Stomach smooth muscle (tissue), 2 donors: ENCODE measurements around the gene MMP28.
"Not testable (repeated sequence)": the region's sequence is repeated elsewhere in the genome, so short reads cannot be mapped to it uniquely, and the experiment has no call there.

Source experiments
- H3K27ac ChIP-seq: one replicate; pipeline ENCODE4 v1.7.0; 2013; ENCODE audit warnings: mild to moderate bottlenecking, low read length, inconsistent platforms
- H3K27me3 ChIP-seq, 2 donors: one replicate each; pipeline ENCODE4 v1.7.0; 2013; ENCODE audit warnings: low read length in 2 of 2; ENCODE audit not compliant: insufficient read depth in 2 of 2, control insufficient read depth in 1 of 2
- H3K36me3 ChIP-seq, 2 donors: one replicate each; pipeline ENCODE4 v1.7.0; 2013; ENCODE audit warnings: low read length in 2 of 2; ENCODE audit not compliant: control insufficient read depth in 2 of 2, insufficient read depth in 2 of 2
- H3K4me1 ChIP-seq: one replicate; pipeline ENCODE4 v1.7.0; 2013; ENCODE audit warnings: low read length; ENCODE audit not compliant: control insufficient read depth, insufficient read depth
- H3K4me3 ChIP-seq, 2 donors: one replicate each; pipeline ENCODE4 v1.7.0; 2013; ENCODE audit warnings: low read length in 2 of 2
- H3K9ac ChIP-seq, 2 donors: one replicate each; pipeline ENCODE4 v1.7.0; 2013; ENCODE audit warnings: low read length in 2 of 2, mild to moderate bottlenecking in 1 of 2
- H3K9me3 ChIP-seq, 2 donors: one replicate each; pipeline ENCODE4 v1.7.0; 2013; ENCODE audit warnings: low read length in 2 of 2; ENCODE audit not compliant: control insufficient read depth in 2 of 2
- donor health status: healthy.
- donor health status: Pancreatic carcinoma.

Gene MMP28

DNA sequence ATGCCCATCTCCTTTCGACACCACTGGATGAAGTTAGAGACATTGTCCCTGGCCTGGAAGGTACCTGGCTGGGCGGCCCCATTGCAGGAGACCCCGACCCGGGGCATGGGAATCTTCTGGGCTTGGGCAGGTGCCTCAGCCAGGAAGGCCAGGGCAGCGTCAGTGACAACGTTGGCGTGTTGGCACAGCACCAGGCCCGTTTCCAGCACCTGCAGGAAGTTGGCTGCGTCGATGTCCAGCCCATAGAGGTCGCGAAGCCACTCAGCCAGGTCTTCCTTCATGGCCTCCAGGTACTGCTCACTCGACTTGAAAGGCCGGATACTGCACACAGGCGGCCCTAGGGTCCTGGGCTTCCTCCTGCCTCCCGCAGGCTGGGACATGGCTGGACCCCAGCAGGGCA lies 43.0 kb downstream of the MMP28 start:
- Histone ChIP-seq H3K4me1 (peaks cover 15% of the 10 kb centered on the region), H3K36me3 (no peaks in the 10 kb centered on the region), H3K4me3 (peak overlapping the region in 1 of 2 donors; percentile 29), H3K9me3 (no peaks in the 10 kb centered on the region), H3K9ac (no peak overlapping the region), H3K27me3 (peaks cover 34 to 35% of the 10 kb centered on the region in 2 donors), H3K27ac (no peak overlapping the region)

DNA sequence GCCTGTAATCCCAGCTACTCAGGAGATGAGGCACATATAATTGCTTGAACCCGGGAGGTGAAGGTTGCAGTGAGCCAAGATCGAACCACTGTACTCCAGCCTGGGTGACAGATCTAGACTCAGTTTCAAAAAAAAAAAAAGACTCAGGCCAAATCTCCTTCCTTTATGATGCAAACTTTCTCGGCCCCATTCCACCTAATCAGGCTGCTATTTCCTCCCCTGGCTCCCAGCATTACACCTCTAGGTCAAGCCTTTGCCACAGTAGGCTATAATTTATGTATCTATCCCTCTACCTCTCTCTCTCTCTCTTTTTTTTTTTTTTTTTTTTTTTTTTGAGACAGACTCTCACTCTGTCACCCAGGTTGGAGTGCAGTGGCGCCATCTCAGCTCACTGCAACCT lies 43.9 kb downstream of the MMP28 start:
- not testable (repeated sequence) for H3K9ac ChIP-seq, H3K9me3 ChIP-seq
- H3K27me3 ChIP-seq = peaks cover 34 to 35% of the 10 kb centered on the region in 2 donors

DNA sequence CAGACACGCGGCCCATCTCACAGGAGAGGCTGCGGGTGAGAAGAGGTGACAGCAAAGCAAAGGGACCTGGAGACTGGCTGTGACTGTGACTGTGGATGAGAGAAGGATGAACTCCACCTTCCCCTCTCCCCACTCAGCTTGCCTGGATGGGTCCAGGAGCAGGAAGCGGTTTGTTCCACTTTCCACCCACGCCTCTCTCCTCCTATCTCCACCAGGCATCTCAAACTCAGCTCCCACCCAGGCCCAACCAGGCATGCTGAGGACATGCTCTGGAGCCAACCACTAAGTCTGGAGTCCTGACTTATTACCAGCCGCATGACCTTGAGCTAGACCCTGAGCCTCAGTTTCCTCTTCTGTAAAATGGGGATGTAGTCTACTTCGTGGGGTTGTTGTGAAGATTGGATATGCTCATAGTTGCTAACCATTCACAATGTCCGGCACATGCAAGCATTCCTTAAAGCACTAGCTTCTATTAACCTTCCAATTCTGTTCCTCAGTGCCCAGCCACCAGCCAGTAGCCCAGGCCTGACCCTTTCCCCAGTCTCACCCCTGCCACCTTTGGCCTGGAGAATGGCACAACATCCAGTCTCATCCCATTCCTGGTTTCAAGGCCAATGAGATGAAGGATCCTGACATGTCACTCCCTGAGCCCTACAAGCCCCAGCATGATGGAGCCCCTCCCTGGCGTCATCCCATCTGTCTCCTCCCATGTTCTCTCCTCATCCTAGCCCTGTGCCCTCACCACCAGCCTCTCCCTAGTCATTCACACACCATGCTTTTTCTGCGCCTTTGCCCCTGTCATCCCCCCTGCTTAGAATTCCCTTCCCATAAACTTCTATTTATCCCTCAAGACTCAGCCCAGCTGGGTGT lies 44.7 kb downstream of the MMP28 start:
- Histone ChIP-seq H3K4me1 (peaks cover 15% of the 10 kb centered on the region), H3K36me3 (no peaks in the 10 kb centered on the region), H3K4me3 (no peak overlapping the region), H3K9ac (no peak overlapping the region), H3K9me3 (no peaks in the 10 kb centered on the region), H3K27me3 (peaks cover 39 to 42% of the 10 kb centered on the region in 2 donors), H3K27ac (no peak overlapping the region)

More for the DNA sequence above, 43.9 kb downstream of the MMP28 start:
- not testable (repeated sequence) for H3K4me3 ChIP-seq, H3K36me3 ChIP-seq, H3K27ac ChIP-seq
- H3K4me1 ChIP-seq = peaks cover 15% of the 10 kb centered on the region

DNA sequence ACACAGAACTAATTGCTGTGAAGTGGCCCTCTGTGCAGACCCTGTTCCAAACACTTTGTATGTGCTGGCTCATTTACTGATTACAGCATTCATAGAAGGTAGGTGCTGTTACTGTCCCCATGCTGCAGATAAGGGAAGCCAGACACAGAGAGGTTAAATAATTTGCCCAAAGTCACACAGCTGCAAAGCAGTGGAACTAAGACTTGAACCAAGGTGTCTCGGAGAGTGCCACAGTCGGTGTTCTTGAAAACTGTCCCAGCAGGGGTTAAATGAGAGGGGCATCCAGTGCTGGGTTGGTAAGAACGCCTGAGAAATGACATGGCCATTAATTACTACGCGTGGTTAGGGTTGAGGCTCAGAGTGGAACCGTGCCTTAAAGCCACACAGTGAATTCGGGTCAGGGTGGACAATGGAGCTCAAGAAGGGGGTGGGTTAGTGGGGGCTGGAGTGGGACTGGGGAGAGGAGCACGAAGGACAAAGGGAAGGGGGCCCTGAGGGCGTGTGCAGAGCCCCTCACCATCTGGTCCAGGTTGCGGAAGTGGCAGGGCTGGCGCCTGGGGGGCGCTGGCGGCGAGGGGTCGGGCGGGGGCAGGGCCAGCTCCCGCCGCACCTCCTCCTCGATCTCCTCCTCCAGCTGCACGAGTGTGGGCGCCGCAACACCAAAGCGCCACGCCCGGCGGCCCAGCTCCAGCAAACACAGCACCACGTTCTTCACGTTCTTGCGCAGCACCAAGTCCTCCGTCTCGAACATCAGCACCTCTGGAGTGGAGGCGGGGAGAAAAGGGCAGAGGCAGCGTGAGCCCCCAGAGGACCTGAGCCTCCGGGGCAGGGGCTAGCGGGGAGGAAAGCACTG lies 45.7 kb downstream of the MMP28 start:
- H3K27me3 ChIP-seq = peaks cover 39 to 42% of the 10 kb centered on the region in 2 donors
- no peaks in the 10 kb centered on the region for H3K9me3 ChIP-seq
- H3K27ac ChIP-seq = no peak overlapping the region
- H3K4me1 ChIP-seq = peaks cover 15% of the 10 kb centered on the region
- no peaks in the 10 kb centered on the region for H3K36me3 ChIP-seq
- H3K9ac ChIP-seq = no peak overlapping the region
- no peak overlapping the region for H3K4me3 ChIP-seq

DNA sequence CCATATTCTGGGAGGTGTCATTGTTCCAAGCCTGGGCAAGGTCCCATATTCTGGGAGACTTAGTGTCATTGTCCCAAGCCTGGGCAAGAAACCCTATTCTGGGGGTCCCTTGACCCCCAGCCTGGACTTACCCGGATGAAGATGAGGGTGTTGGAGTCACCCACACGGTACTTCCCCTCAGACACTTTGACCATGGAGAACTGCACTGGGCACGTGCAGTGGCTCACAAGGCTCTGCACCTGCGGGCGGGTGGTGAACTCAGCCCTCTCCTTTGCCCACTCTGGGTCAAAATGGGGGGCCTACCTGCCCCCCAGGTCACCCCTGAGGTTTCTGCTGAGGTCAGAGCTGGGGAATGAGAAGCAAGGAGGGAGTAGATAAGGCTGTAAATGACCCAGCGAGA lies 46.5 kb downstream of the MMP28 start:
- no peaks in the 10 kb centered on the region for H3K9me3 ChIP-seq
- no peaks in the 10 kb centered on the region for H3K36me3 ChIP-seq
- no peak overlapping the region for H3K27ac ChIP-seq
- peaks cover 42 to 46% of the 10 kb centered on the region in 2 donors for H3K27me3 ChIP-seq
- peaks cover 15% of the 10 kb centered on the region for H3K4me1 ChIP-seq
- no peak overlapping the region for H3K4me3 ChIP-seq
- no peak overlapping the region for H3K9ac ChIP-seq

DNA sequence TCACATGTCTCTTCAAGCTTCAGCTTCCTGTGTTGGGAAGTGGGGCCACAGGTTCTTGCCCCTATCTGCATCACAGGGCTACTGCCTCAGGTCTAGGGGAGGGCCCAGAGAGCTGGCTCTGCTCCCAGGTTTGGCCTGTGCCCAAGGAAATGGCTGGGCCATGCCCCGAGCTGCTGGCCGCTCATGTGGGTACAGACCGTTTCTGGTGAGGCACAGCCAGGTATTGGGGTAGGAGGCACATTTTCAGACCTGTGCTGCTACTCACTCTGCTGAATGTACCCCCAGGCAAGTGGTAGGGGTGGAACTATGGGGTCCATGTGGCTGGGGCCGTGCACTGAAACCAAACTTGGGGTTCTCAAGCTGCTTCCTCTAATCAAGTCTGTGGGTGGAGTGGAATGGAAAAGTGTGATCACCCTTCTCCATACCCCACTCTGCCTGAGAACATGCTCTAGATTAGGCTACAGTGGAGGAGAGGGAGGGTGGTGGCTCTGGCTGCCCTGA lies 47.0 kb downstream of the MMP28 start:
- H3K27me3 ChIP-seq = peaks cover 48 to 52% of the 10 kb centered on the region in 2 donors
- no peak overlapping the region for H3K27ac ChIP-seq
- H3K36me3 ChIP-seq = no peaks in the 10 kb centered on the region
- H3K9ac ChIP-seq = no peak overlapping the region
- H3K9me3 ChIP-seq = no peaks in the 10 kb centered on the region
- H3K4me3 ChIP-seq = no peak overlapping the region
- H3K4me1 ChIP-seq = peaks cover 15% of the 10 kb centered on the region

DNA sequence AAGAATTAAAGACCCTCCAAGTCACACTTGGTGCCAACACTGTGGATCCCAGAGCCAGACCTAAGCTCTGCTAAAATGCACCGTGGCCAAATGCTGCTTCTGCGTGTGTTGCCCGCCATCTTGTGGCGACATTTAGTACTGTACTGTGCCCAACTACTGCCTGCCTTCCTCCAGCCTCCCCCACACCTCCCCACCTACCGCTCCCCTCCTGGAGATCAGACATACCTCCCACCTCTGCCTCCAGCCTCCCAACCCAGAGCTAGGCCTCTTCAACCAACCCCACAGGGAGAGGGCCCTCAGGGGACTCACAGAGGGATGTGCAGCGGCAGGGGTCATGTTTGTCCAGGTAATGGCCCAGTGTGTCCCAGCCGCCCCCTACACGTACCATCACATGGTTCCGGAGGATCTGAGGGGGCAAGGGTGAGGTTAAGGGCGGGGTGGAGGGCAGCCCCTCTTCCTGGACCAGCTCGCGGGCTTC lies 47.9 kb downstream of the MMP28 start:
- Histone ChIP-seq H3K27ac (no peak overlapping the region), H3K4me1 (peaks cover 8% of the 10 kb centered on the region), H3K36me3 (no peaks in the 10 kb centered on the region), H3K27me3 (peaks cover 55 to 57% of the 10 kb centered on the region in 2 donors), H3K4me3 (no peak overlapping the region), H3K9me3 (no peaks in the 10 kb centered on the region), H3K9ac (no peak overlapping the region)

DNA sequence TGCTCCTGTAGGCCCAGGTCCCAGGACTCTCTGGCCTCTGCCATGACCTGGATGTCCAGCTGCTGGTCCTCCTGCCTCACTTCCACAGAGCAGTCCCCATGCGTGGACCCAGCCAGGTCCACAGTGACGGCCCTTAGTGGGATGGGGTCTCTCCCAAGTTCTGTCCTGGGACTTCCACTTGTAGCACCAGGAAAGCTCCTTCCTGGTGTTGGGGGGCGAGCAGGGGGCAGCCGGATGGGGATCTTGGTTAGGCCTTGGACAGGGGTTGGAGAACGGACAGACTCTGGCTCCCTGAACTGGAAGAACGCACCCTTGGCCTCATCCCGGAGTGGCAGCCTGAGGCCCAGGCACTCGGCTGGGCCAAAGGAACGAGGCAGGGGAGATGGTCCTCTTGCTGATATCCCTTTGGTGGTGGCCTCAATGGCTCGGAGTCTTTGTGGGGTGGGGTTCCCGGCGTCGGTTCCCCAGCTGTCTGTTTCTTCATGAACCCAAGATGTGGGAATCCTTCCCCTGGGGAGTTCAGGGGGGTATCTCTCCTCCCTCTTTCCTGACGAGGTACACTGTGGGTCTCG lies 49.6 kb downstream of the MMP28 start:
- H3K9me3 ChIP-seq = no peaks in the 10 kb centered on the region
- no peaks in the 10 kb centered on the region for H3K36me3 ChIP-seq
- H3K27me3 ChIP-seq = peaks cover 63 to 75% of the 10 kb centered on the region in 2 donors
- H3K9ac ChIP-seq = no peak overlapping the region
- peaks cover 6% of the 10 kb centered on the region for H3K4me1 ChIP-seq
- no peak overlapping the region for H3K4me3 ChIP-seq
- H3K27ac ChIP-seq = no peak overlapping the region

DNA sequence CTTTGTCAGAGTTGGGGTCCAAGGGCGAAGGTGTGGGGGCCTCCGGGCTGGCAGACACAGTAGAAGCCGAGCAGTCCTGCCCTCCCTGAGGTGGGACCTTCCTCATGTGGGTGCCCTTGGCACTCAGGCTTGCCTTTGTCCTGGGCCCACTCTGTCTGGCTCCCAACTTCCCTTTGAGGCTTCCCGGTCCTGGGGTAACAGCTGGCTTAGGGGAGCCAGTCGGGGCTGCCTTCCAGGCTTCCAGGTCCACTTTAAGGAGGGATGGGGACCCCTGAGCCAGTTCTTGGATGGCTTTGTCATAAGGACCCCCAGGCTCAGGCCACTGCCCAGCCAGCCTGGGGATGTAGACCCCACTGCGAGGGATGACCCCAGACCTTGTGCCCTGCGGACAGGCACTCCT lies 50.2 kb downstream of the MMP28 start:
- Histone ChIP-seq H3K36me3 (no peaks in the 10 kb centered on the region), H3K9me3 (no peaks in the 10 kb centered on the region), H3K4me1 (peaks cover 6% of the 10 kb centered on the region), H3K4me3 (no peak overlapping the region), H3K27me3 (peaks cover 61 to 76% of the 10 kb centered on the region in 2 donors), H3K9ac (no peak overlapping the region), H3K27ac (no peak overlapping the region)

DNA sequence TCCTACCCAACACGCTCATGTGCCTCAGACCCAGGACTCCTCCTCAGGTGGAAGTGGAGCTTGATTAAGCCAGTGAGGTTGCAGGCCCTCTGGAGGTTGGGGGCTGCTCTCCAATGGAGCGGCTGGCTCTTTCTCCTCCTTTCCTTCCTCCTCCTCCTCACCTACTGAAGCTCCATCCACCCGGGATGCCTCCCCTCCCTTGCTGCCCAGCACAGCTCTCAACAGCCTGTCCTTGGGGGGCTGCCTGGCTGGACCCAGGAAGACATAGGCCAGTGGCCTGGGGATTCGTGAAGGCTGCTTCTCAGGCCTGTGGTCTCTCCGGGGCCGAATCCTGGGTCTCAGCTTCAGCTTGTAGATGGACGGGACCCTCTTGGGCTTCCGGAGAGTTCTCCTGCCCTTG lies 50.6 kb downstream of the MMP28 start:
- Histone ChIP-seq H3K27ac (no peak overlapping the region), H3K27me3 (peaks cover 63 to 75% of the 10 kb centered on the region in 2 donors), H3K36me3 (no peaks in the 10 kb centered on the region), H3K9ac (no peak overlapping the region), H3K4me3 (no peak overlapping the region), H3K4me1 (peaks cover 6% of the 10 kb centered on the region), H3K9me3 (no peaks in the 10 kb centered on the region)
